HG03442 (cell line): Measurements from ENCODE around the gene PITX3.
"Not testable (repeated sequence)": the region's sequence is repeated elsewhere in the genome, so short reads cannot be mapped to it uniquely, and the experiment has no call there.

Experiments
- ATAC-seq: cut with Tn5 transposase; IDR thresholded peaks from one replicate; pipeline ENCODE4 v1.9.1; 2021; ENCODE audit warnings: mild to moderate bottlenecking, moderate library complexity; ENCODE audit not compliant: unreplicated experiment

The PITX3 gene

GRCh38 chr10:102261196-102261595 is 19.9 kb upstream of the PITX3 start:
- no peak for ATAC-seq

- no peak for ATAC-seq
Measured at GRCh38 chr10:102255404-102255803, 14.1 kb upstream of the PITX3 start.

GRCh38 chr10:102254426-102254825 is 13.1 kb upstream of the PITX3 start:
- no peak for ATAC-seq

GRCh38 chr10:102252508-102252907 is 11.2 kb upstream of the PITX3 start:
- not testable (repeated sequence) for ATAC-seq

GRCh38 chr10:102247734-102248133 is 6.4 kb upstream of the PITX3 start:
- ATAC-seq, result no peak

- no peak for ATAC-seq
Measured at GRCh38 chr10:102246261-102246660, 4.9 kb upstream of the PITX3 start.

GRCh38 chr10:102245932-102246251 is 4.6 kb upstream of the PITX3 start:
- peak; percentile 3 for ATAC-seq

GRCh38 chr10:102245082-102245931 is 4.0 kb upstream of the PITX3 start, which contains the start of gene GBF1:
TSS of gene GBF1 (plus strand) at chr10:102245532. CDS start at chr10:102258939, 13,407 bp downstream.
- peak; percentile 78 for ATAC-seq

GRCh38 chr10:102243309-102243708 is 2.0 kb upstream of the PITX3 start:
- no peak for ATAC-seq

- ATAC-seq, result no peak
Measured at GRCh38 chr10:102242118-102242485, 790 bp upstream of the PITX3 start.

GRCh38 chr10:102241032-102241443 is 274 bp downstream of the PITX3 start:
- no peak for ATAC-seq

GRCh38 chr10:102240467-102241031 is 763 bp downstream of the PITX3 start:
- ATAC-seq, result no peak

GRCh38 chr10:102237711-102238252 is 3.5 kb downstream of the PITX3 start:
- ATAC-seq, result no peak

- no peak for ATAC-seq
Measured at GRCh38 chr10:102236006-102236405, 5.3 kb downstream of the PITX3 start.

- ATAC-seq, result no peak
Measured at GRCh38 chr10:102235598-102235920, 5.8 kb downstream of the PITX3 start.

GRCh38 chr10:102234888-102235597 is 6.3 kb downstream of the PITX3 start:
- ATAC-seq, result no peak

GRCh38 chr10:102233997-102234396 is 7.3 kb downstream of the PITX3 start:
- no peak for ATAC-seq

- peak; percentile 48 for ATAC-seq
Measured at GRCh38 chr10:102231357-102232318, 9.7 kb downstream of the PITX3 start.

GRCh38 chr10:102230861-102231356 is 10.4 kb downstream of the PITX3 start:
- ATAC-seq, result no peak

- ATAC-seq, result no peak
Measured at GRCh38 chr10:102230264-102230860, 10.9 kb downstream of the PITX3 start.
